ENCODE measurements around the gene PRPSAP2.

Gene PRPSAP2

GRCh38 chr17:18958611-18959010 lies 100.7 kb downstream of the PRPSAP2 start:
- Histone ChIP-seq H3K4me3 (no peak overlapping the region), H3K27ac (no peak overlapping the region)
- DNase-seq (ENCODE audit: low spot score) = no peak
- TF ChIP-seq, protein P1, sequence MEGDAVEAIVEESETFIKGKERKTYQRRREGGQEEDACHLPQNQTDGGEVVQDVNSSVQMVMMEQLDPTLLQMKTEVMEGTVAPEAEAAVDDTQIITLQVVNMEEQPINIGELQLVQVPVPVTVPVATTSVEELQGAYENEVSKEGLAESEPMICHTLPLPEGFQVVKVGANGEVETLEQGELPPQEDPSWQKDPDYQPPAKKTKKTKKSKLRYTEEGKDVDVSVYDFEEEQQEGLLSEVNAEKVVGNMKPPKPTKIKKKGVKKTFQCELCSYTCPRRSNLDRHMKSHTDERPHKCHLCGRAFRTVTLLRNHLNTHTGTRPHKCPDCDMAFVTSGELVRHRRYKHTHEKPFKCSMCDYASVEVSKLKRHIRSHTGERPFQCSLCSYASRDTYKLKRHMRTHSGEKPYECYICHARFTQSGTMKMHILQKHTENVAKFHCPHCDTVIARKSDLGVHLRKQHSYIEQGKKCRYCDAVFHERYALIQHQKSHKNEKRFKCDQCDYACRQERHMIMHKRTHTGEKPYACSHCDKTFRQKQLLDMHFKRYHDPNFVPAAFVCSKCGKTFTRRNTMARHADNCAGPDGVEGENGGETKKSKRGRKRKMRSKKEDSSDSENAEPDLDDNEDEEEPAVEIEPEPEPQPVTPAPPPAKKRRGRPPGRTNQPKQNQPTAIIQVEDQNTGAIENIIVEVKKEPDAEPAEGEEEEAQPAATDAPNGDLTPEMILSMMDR (IDR thresholded peaks at IDR 0.05) = no peak

- H3K4me3 ChIP-seq = no peak overlapping the region
- no peak for DNase-seq (ENCODE audit: low spot score)
- H3K27ac ChIP-seq = no peak overlapping the region
- TF ChIP-seq, protein P1 (IDR thresholded peaks at IDR 0.05) = no peak
These were observed 101.3 kb downstream of the PRPSAP2 start for GRCh38 chr17:18959071-18959844.

DNA sequence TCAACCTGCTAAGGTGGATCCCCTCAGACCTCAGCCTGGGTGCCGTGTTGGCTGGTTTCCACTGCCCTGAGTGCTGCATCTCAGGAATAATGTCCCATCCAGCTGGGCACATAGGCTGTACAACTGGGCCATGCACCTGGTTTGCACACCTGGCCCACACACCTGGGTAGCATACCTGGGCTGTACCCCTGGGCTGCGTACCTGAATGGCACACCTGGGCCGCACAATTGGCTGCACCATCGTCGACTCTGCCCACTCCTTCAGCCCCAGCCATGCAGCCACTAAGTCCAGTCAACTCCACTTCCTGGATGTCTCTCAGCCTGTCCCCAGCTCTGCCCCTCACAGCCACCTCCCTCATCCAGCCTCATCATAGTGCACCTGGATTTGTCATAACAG lies 101.9 kb downstream of the PRPSAP2 start:
- DNase-seq (ENCODE audit: low spot score) = no peak
- TF ChIP-seq, protein P1 (IDR thresholded peaks at IDR 0.05) = no peak
- Histone ChIP-seq H3K27ac (no peak overlapping the region), H3K4me3 (no peak overlapping the region)

GRCh38 chr17:18960241-18960665 lies 102.3 kb downstream of the PRPSAP2 start:
- TF ChIP-seq, protein P1 (IDR thresholded peaks at IDR 0.05) = no peak
- Histone ChIP-seq H3K4me3 (no peak overlapping the region), H3K27ac (no peak overlapping the region)
- DNase-seq (ENCODE audit: low spot score) = no peak

- H3K27ac ChIP-seq = no peak overlapping the region
- TF ChIP-seq, protein P1 (IDR thresholded peaks at IDR 0.05) = peak; percentile 94
- H3K4me3 ChIP-seq = no peak overlapping the region
- DNase-seq (ENCODE audit: low spot score) = no peak
These were observed 103.0 kb downstream of the PRPSAP2 start for GRCh38 chr17:18960803-18961511.

DNA sequence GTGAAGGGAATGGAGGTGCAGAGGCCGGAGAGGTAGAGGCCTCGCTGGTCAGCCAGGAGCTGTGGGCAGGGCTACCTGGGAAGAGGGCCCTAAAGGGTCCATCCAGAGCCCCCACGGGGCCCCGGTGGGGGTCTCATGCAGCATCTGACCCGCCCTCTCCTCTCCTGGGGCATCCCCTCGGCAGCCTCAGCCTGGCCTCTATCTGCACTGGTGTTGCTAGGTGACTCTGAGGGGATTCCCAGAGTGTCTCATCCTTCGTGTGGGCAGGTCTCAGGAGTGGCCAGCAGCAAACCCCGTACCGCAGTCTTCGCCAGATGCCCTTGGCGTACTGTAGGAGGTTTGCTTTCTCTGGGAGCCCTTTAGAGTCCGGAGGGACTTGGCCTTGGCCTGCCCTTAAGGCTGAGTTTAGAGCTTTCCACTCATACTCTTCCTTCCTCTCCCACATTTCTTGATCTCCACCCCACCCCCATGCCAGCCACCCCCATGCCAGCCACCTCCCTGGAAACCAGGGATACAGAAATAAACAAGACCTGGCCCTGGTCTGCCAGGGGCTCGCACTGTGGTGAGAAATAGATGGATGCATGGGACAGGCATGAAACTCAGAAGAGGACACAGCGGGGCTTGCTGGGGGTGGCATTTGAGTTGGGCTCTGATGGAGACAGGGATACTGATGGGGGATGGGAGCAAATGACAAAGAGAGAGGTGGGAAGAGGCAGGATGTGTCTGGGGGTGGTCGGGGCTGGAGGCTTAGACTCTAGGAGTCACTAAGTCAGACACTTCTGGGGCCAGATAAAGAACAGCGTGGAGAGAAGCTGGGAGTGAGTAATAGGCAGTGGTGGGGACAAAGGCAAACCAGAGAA lies 103.9 kb downstream of the PRPSAP2 start:
- TF ChIP-seq, protein P1 (IDR thresholded peaks at IDR 0.05) = no peak
- no peak for DNase-seq (ENCODE audit: low spot score)
- peak overlapping the region in 1 of 2 donors; percentile 5 for H3K27ac ChIP-seq

More for the DNA sequence above, 103.9 kb downstream of the PRPSAP2 start:
- no peak overlapping the region for H3K4me3 ChIP-seq
